Endothelial cell of umbilical vein (primary cell): ENCODE data around the gene RAB4A. TPM values are rescaled to one million over a fixed set of nuclear protein-coding genes. Genes with fewer than 3 reads are reported as not detected.

Experiments used
- BruUV-seq: library from RNA; stranded (reverse); fragments of 400-500 nt; replicated peaks from 2 replicates; lab custom pipeline; 2021; lab: Mats Ljungman, UMichigan
- CTCF ChIA-PET: fragments of 300-600, 350-600 bp; sonication (Branson Sonifier 250); formaldehyde crosslinking; loops from one replicate; lab custom pipeline; 2021; ENCODE audit warnings: antibody characterized with exemption, inconsistent platforms; lab: Charles Lee
- POLR2A ChIA-PET: fragments of 300-600, 350-600 bp; sonication (Branson Sonifier 250); formaldehyde crosslinking; loops from one replicate; lab custom pipeline; 2021; ENCODE audit warnings: antibody characterized with exemption, inconsistent platforms; lab: Charles Lee
- DNase-seq: peaks from one replicate; pipeline ENCODE4 v3.0.0-alpha.2; 2011; ENCODE audit warnings: low read depth, low spot score
- FAIRE-seq: peaks from 2 replicates; lab custom pipeline; 2011; peaks lifted over from hg19 to GRCh38; lab: Jason Lieb, UNC
- H2AFZ ChIP-seq: 2 replicates; pipeline ENCODE4 v1.6.0; 2012; ENCODE audit warnings: low read depth, low read length, control low read depth, inconsistent platforms
- H3K27ac ChIP-seq: 2 replicates; pipeline ENCODE4 v1.5.1; 2011; ENCODE audit warnings: low read depth, mild to moderate bottlenecking, control low read depth, low read length, moderate library complexity; ENCODE audit not compliant: insufficient read depth
- H3K27me3 ChIP-seq, 2 experiments: 2 replicates each; pipeline versions ENCODE4 v1.6.0 to v1.6.1; 2011; ENCODE audit warnings: low read length in 2 of 2, mixed read lengths in 1 of 2; ENCODE audit not compliant: control insufficient read depth in 2 of 2, insufficient read depth in 2 of 2
- H3K36me3 ChIP-seq, 2 experiments: 2 replicates in 1 of 2; 3 replicates in 1 of 2; pipeline ENCODE4 v1.5.1; 2011; ENCODE audit warnings: low read length in 2 of 2, mild to moderate bottlenecking in 1 of 2, moderate library complexity in 1 of 2; ENCODE audit not compliant: control insufficient read depth in 2 of 2, insufficient read depth in 2 of 2; ENCODE audit errors: extremely low read depth in 1 of 2
- H3K4me1 ChIP-seq: 3 replicates; pipeline ENCODE4 v1.5.1; 2011; ENCODE audit warnings: mild to moderate bottlenecking, low read length; ENCODE audit not compliant: control insufficient read depth, insufficient read depth; ENCODE audit errors: extremely low read depth
- H3K4me2 ChIP-seq: 2 replicates; pipeline ENCODE4 v1.6.1; 2011; ENCODE audit warnings: low read length, control low read depth, mixed read lengths; ENCODE audit not compliant: insufficient read depth
- H3K4me3 ChIP-seq, 3 experiments: fragments of 200-600 bp in 1 of 3; sonication (generic), shearing (Covaris generic) in 1 of 3; replicated peaks in 1 of 3; 2 replicates each; pipeline ENCODE4 v1.5.1; 2011 to 2016; ENCODE audit warnings: control low read depth in 3 of 3, low read length in 3 of 3, mild to moderate bottlenecking in 2 of 3, inconsistent platforms in 1 of 3, low read depth in 1 of 3, moderate library complexity in 1 of 3; ENCODE audit not compliant: insufficient read depth in 1 of 3
- H3K79me2 ChIP-seq: 2 replicates; pipeline ENCODE4 v1.6.0; 2012; ENCODE audit warnings: low read length, inconsistent platforms; ENCODE audit not compliant: control insufficient read depth, insufficient read depth
- H3K9ac ChIP-seq: replicated peaks from 2 replicates; pipeline ENCODE3; 2011; ENCODE audit warnings: low read length, control low read depth; ENCODE audit not compliant: insufficient read depth; ENCODE audit errors: extremely low read depth
- H3K9me1 ChIP-seq: replicated peaks from 3 replicates; pipeline ENCODE4 v1.6.0; 2011; ENCODE audit warnings: mild to moderate bottlenecking, low read length; ENCODE audit not compliant: control insufficient read depth, insufficient read depth; ENCODE audit errors: extremely low read depth
- H3K9me3 ChIP-seq: replicated peaks from 2 replicates; pipeline ENCODE4 v1.5.1; 2012; ENCODE audit warnings: low read length, inconsistent platforms; ENCODE audit not compliant: control insufficient read depth, insufficient read depth
- H4K20me1 ChIP-seq: replicated peaks from 2 replicates; pipeline ENCODE3; 2011; ENCODE audit warnings: mild to moderate bottlenecking, low read length; ENCODE audit not compliant: control insufficient read depth, insufficient read depth; ENCODE audit errors: extremely low read depth
- CTCF ChIP-seq, 2 donors: IDR thresholded peaks; 1 replicate in 1 of 2; 2 replicates in 1 of 2; pipeline ENCODE4 v1.5.1; 2011; ENCODE audit warnings: low read length in 2 of 2, mild to moderate bottlenecking in 2 of 2, moderate library complexity in 2 of 2, control low read depth in 1 of 2, inconsistent platforms in 1 of 2, low read depth in 1 of 2; ENCODE audit not compliant: insufficient read depth in 1 of 2; ENCODE audit errors: extremely low read depth in 1 of 2
- EZH2 ChIP-seq: IDR thresholded peaks from 2 replicates; pipeline ENCODE4 v1.6.1; 2012; ENCODE audit warnings: borderline replicate concordance, low read depth, mild to moderate bottlenecking, moderate library complexity, low read length, inconsistent platforms; ENCODE audit not compliant: severe bottlenecking
- FOS ChIP-seq: IDR thresholded peaks from 2 replicates; pipeline ENCODE4 v1.6.1; 2011; ENCODE audit warnings: mild to moderate bottlenecking, low read length, moderate library complexity, borderline replicate concordance; ENCODE audit not compliant: insufficient read depth
- GATA2 ChIP-seq: IDR thresholded peaks from 2 replicates; pipeline ENCODE4 v1.7.0; 2011; ENCODE audit warnings: low read depth, mild to moderate bottlenecking, moderate library complexity, mixed read lengths, low read length; ENCODE audit not compliant: insufficient read length, insufficient read depth
- JUN ChIP-seq: IDR thresholded peaks from 2 replicates; pipeline ENCODE4 v1.6.1; 2011; ENCODE audit warnings: borderline replicate concordance, low read depth; ENCODE audit not compliant: insufficient read length, insufficient read depth
- MAX ChIP-seq: IDR thresholded peaks from 2 replicates; pipeline ENCODE4 v1.6.1; 2011; ENCODE audit not compliant: insufficient read depth, insufficient read length
- MYC ChIP-seq: IDR thresholded peaks from one replicate; pipeline ENCODE4 v1.6.1; 2011; ENCODE audit warnings: mild to moderate bottlenecking, low read depth, low read length
- POLR2A ChIP-seq: IDR thresholded peaks from 2 replicates; pipeline ENCODE4 v1.6.1; 2012; ENCODE audit warnings: low read depth, mild to moderate bottlenecking, control low read depth, low read length
- POLR2AphosphoS5 ChIP-seq: IDR thresholded peaks from 2 replicates; pipeline ENCODE4 v1.6.1; 2012; ENCODE audit warnings: low read depth, mild to moderate bottlenecking, control low read depth, low read length, moderate library complexity; ENCODE audit not compliant: insufficient read depth
- dilution Hi-C: fragments of 300-500 bp; cut with MboI; formaldehyde crosslinking; loops from one replicate; pipeline ENCODE4 v1.15.0; 2019; ENCODE audit warnings: low sequenced_read_pairs; ENCODE audit not compliant: extremely low pct_ligation_motif_present
- intact Hi-C: fragments of 100-400 bp; cut with micrococcal nuclease; formaldehyde crosslinking; loops from one replicate; pipeline ENCODE4 v1.10.0; 2022
- polyA plus RNA-seq, 4 experiments: library from polyadenylated mRNA; depleted of rRNA in 3 of 4; stranded (reverse) in 3 of 4; unstranded in 1 of 4; fragments of >200 nt; gene quantifications; 2 replicates each; pipeline versions ENCODE4 v1.2.1 to v1.2.3, GENCODE V29; 2011 to 2012; ENCODE audit warnings: missing spikeins in 1 of 4
- total RNA-seq: library from RNA; stranded (reverse); gene quantifications from 2 replicates; pipeline ENCODE4 v1.2.3, GENCODE V29; 2021

Gene RAB4A
- total and polyA plus RNA-seq, 2 donors (not counting 3 experiments of a cell fraction or from before 2014, with no cell fraction given) = 14.8 to 52.9 TPM

- H3K27me3 ChIP-seq = peaks cover 0 to 2% of the 10 kb centered on the region in 2 experiments
- H3K4me3 ChIP-seq = peak within 1 kb of the TSS; percentile 53 to 89 (median 80)
- no peaks in the 10 kb centered on the region for H3K9me1 ChIP-seq
- peak within 1 kb of the TSS; percentile 17 for H3K9ac ChIP-seq
- DNase-seq (peak; percentile 48), FAIRE-seq (peak; percentile 74)
- no peaks in the 10 kb centered on the region for H4K20me1 ChIP-seq
- H2AFZ ChIP-seq = peak within 1 kb of the TSS; percentile 95
- peaks cover 11% of the 10 kb centered on the region for H3K4me1 ChIP-seq
- POLR2A ChIA-PET = no interaction called here
- intact Hi-C loops = loop anchor here (1.0 to 5.0 kb wide), 6 partner anchors 20 to 214 kb away; partner anchors contain the start of genes ABCB10, ACTA1, NUP133 and RAB4A
- dilution Hi-C loops = no loop called here
- H3K36me3 ChIP-seq = no peaks in the 10 kb centered on the region
- H3K79me2 ChIP-seq = peaks cover 8% of the 10 kb centered on the region
- BruUV-seq = no TSS peak
- no peaks in the 10 kb centered on the region for H3K9me3 ChIP-seq
- TF ChIP-seq FOS (no peak), POLR2AphosphoS5 (peak; percentile 13)
- CTCF ChIA-PET = interaction anchor here (1.5 to 1.9 kb wide), 2 partner anchors 72 to 139 kb away, joined by 3 to 10 read pairs; partner anchors contain the start of gene RAB4A
- H3K27ac ChIP-seq = no peak within 1 kb of the TSS
- H3K4me2 ChIP-seq = peak within 1 kb of the TSS; percentile 84
Measured at GRCh38 chr1:229342656-229343569, 72.0 kb downstream of the RAB4A start, which contains the start of gene CCSAP. Gene CCSAP, minus strand, starts transcription at chr1:229343047. Its CDS starts 582 bp downstream, at chr1:229342465.

GRCh38 chr1:229344139-229344538, 73.2 kb downstream of the RAB4A start:
- ChIA-PET POLR2A (no interaction called here), CTCF (interaction anchor here (1.1 kb wide), 1 partner anchor 53 kb away, joined by 3 read pairs; no protein-coding TSS in a partner anchor)
- BruUV-seq = no TSS peak
- Histone ChIP-seq H3K9ac (no peak overlapping the region), H3K4me3 (no peak overlapping the region), H3K27ac (no peak overlapping the region), H2AFZ (no peak overlapping the region), H3K9me1 (no peaks in the 10 kb centered on the region), H3K27me3 (peaks cover 0 to 2% of the 10 kb centered on the region in 2 experiments), H3K36me3 (no peaks in the 10 kb centered on the region), H4K20me1 (no peaks in the 10 kb centered on the region), H3K79me2 (peaks cover 8% of the 10 kb centered on the region), H3K4me1 (peaks cover 11% of the 10 kb centered on the region), H3K9me3 (no peaks in the 10 kb centered on the region), H3K4me2 (no peak overlapping the region)
- DNase-seq (no peak), FAIRE-seq (no peak)
- intact Hi-C loops = loop anchor here (5.0 kb wide), 2 partner anchors 88 to 213 kb away; partner anchors contain the start of genes ABCB10 and ACTA1
- dilution Hi-C loops = no loop called here
- TF ChIP-seq CTCF (IDR thresholded peaks at IDR 0.05; ENCODE audit: extremely low read depth in 1 of 2, insufficient read depth in 1 of 2, low read depth in 1 of 2, low read length in 2 of 2) = no peak
- no peak for TF ChIP-seq JUN
- TF ChIP-seq MAX = no peak
- no peak for TF ChIP-seq POLR2A
- no peak for TF ChIP-seq MYC
- TF ChIP-seq POLR2AphosphoS5 = no peak
- no peak for TF ChIP-seq FOS
- TF ChIP-seq GATA2 = no peak
- no peak for TF ChIP-seq EZH2
